GM04504 (cell line): ENCODE results near the gene POGLUT3.

Experiments
- DNase-seq: peaks from one replicate; pipeline ENCODE4 v3.0.0-alpha.2; 2012; ENCODE audit warnings: low read depth

The POGLUT3 gene, protein sequence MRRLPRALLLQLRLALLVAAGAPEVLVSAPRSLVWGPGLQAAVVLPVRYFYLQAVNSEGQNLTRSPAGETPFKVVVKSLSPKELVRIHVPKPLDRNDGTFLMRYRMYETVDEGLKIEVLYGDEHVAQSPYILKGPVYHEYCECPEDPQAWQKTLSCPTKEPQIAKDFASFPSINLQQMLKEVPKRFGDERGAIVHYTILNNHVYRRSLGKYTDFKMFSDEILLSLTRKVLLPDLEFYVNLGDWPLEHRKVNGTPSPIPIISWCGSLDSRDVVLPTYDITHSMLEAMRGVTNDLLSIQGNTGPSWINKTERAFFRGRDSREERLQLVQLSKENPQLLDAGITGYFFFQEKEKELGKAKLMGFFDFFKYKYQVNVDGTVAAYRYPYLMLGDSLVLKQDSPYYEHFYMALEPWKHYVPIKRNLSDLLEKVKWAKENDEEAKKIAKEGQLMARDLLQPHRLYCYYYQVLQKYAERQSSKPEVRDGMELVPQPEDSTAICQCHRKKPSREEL

DNA sequence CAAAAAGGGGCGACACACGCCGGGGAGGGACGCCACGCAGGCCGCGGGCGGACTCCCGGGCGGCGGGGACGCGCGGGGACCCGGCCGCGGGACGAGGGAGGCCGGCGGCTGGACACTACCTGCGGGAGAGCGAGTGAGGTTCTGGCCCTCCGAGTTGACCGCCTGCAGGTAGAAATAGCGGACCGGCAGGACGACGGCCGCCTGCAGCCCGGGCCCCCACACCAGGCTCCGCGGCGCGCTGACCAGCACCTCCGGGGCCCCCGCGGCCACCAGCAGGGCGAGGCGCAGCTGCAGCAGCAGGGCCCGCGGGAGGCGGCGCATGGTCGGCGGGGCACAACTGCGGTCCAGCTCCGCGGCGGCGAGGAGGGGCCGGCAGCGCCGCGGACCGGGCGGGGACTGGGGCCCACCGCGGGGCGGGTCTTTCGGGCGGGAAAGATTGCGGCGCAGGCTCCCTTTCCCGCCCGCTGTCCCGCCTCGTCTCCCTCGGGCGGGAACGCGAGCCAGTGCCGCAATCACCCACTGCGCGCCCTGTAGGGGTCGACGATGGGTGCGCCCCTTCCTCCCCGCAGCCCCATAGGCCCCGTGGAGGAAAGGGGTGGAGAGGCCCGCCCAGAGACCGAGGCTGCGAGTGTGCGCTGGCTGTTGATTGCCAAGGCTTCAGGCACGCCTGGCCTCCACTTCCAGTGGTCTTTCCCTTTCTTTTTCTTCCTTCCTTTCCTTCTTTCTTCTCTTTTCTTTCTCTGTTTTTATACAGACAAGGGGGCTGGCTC lies at the start of gene POGLUT3:
Gene POGLUT3 (minus strand): TSS at position 339 of the 770 bp plus-strand sequence. CDS start 18 bp downstream, at position 321.
- peak; percentile 20 for DNase-seq

GRCh38 chr11:108545909-108546501 lies 47.8 kb upstream of the POGLUT3 start:
- no peak for DNase-seq

- DNase-seq = no peak
Observed at GRCh38 chr11:108543316-108543964, 45.3 kb upstream of the POGLUT3 start.

DNA sequence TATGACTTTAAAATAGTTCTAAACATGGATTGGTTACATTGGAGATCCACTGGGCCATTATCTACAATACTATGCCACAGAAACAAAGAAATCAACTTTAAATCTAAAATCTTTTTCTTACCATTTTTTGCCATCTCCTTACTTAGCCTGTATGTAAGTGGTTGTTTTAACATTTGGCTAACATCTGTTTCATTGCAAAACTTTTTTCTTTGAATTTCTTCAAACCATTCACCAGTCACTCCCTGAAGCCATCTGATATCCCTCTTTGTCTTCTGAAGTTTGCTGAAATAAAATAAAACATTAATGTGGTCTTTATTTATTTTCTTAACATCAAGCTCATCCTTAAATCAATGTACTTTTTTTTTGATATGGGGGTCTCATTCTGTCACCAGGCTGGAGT lies 43.3 kb upstream of the POGLUT3 start:
- no peak for DNase-seq

DNA sequence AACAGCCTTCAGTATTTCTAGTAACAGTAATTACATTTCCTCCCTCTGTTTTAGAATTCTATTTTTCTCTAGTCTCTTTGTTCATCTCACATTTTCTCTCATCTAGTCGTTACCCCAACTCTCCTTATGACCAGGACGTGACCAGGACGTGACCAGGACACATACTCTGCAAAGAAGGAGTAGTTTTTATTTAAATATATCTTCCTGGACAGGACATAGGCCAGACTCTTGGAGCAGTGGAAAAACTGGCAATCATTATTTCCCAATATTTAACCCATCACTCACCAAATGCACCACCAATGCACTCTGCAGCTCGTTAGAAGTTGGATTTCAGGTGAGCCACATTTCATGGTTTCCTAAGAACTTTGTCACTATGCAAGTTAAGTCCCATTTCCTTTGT lies 40.3 kb upstream of the POGLUT3 start:
- no peak for DNase-seq

DNA sequence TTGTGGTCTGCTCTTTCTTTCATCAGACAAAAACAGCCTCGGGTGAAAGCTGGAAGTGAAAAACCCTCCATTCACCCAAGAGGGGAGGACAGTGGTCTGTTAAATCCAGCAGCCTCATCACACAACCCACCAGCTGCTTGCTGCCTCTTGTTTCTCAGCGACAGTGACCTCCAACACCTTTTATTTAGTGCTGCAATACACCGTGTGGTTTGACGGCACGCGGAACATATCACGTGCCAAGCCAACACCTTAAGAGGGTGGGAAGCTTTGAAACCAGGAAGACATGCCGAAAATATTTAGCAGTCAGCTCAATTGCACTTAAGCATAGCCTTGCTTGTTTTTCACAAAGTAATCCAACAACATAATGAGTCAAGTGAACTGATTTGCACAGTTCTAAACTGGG lies 39.8 kb upstream of the POGLUT3 start:
- DNase-seq = no peak

DNA sequence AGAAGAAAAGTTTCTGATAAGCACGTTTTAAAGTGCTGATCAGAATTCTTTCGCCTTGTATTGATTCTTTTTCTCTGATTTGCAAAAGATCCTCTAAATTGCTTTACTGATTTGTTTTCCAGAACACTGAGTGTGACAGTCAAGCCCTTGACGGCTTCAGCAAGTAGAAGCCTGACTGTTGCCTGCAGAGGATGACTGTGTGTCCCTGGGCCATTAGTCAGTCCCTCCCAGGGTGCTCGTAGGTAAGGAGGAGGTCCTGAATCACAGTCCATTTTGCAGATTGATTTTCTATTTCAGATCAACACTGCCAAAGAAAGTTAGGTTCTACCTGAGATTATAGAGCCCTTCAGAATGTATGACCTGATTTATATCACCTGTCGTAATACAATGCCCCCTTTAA lies 38.6 kb upstream of the POGLUT3 start:
- DNase-seq = no peak

- DNase-seq = no peak
Observed at GRCh38 chr11:108535384-108535955, 37.3 kb upstream of the POGLUT3 start.

- no peak for DNase-seq
Observed at GRCh38 chr11:108534274-108534882, 36.2 kb upstream of the POGLUT3 start.

- DNase-seq = no peak
Observed at GRCh38 chr11:108530426-108530825, 32.2 kb upstream of the POGLUT3 start.

GRCh38 chr11:108527382-108527781 lies 29.2 kb upstream of the POGLUT3 start:
- DNase-seq = no peak

DNA sequence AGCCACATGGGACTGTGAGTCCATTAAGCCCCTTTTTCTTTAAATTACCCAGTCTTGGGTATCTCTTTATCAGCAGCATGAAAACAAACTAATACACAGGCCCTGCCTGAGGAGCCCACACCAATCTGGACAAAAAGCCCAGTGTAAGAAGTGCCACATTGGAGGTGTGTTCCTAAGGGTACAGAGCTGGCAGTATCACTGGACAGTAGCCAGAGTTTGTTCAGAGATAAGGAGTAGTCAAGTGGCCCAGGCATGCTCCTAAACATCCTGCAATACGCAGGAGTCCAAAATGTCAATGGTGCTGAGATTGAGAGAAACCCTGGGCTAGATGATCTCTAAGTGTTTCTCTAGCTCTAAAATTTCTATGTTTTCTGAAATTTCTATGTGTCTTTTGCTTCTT lies 27.0 kb upstream of the POGLUT3 start:
- no peak for DNase-seq

- no peak for DNase-seq
Observed at GRCh38 chr11:108524422-108524821, 26.2 kb upstream of the POGLUT3 start.

- no peak for DNase-seq
Observed at GRCh38 chr11:108522318-108522717, 24.1 kb upstream of the POGLUT3 start.

GRCh38 chr11:108518581-108518980 lies 20.4 kb upstream of the POGLUT3 start:
- no peak for DNase-seq

- DNase-seq = no peak
Observed at GRCh38 chr11:108516125-108516524, 17.9 kb upstream of the POGLUT3 start.

DNA sequence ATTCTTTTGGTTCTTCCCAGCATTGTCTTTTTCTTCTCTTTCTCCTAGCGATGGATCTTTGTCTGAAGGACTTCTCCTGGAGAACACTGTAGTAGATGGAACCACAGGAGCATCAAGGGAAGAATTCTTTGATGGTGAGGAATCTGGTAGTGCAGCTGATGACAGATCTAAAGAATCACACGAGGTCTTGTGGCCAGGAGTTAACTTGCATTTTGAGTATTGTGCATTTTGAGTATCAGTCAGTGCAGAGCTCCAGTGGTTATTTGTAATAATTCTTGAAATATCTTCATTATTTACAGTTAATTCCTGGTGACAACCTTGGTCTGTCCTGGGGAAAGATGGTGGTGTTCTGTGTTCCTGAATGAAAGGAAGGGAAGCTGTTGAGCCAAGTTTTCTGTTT lies 14.5 kb upstream of the POGLUT3 start:
- DNase-seq = no peak

GRCh38 chr11:108511851-108512474 lies 13.8 kb upstream of the POGLUT3 start:
- DNase-seq = peak; percentile 38

DNA sequence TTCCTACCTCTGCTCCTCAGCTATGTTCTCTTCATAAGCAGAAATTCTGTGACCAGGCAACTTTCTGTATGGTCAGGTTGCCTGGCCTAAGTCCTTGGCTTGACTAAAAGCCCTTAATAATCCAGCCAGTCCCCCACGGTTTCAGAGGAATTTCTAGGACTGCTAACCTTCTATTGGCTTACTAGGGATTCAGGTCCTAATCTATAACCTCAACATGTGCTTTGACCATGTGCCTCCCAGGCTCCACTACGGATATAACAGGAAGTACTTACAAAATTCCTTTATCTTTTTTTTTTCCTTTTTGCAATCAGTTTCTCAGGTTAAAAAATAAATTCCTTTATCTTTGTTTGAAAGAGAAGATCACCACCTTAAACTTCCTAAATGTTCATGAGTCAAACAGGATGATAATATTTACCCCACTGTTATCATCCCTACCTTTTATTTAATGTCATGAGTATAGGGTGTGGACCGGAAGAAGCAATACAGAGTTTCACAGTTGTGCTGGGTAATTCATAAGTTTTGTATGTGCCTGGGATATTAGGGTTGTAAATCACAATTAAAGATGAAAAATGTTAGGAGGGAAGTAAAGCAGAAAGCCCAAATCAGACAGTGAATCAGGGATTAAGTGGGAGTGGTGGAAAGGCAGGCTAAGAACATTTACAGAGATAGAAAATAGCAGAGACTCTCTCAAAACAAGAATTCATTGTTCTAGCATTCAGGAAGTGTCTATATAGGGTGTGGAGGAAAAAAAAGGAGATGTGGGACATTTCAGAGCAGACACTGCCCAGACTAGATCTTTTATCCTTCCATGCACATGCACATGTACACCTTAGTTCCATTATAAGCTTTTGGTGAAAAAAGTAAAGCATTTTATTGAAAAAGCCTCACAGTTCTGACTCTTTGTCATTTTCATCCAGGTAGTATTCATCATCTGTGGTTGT lies 10.7 kb upstream of the POGLUT3 start:
- DNase-seq = no peak

GRCh38 chr11:108501396-108501795 lies 3.2 kb upstream of the POGLUT3 start:
- no peak for DNase-seq
